Caco-2 (cell line): ENCODE measurements around the gene DHX57. TPM values are rescaled to one million over a fixed set of nuclear protein-coding genes. Genes with fewer than 3 reads are reported as not detected.

Source experiments
- BruUV-seq: library from RNA; stranded (reverse); fragments of 400-500 nt; replicated peaks from 2 replicates; lab custom pipeline; 2021; lab: Mats Ljungman, UMichigan
- CTCF ChIA-PET: fragments of 300-600 bp; sonication (Branson Sonifier 250); formaldehyde crosslinking; loops from one replicate; lab custom pipeline; 2022; ENCODE audit warnings: antibody characterized with exemption; lab: Charles Lee
- POLR2A ChIA-PET: fragments of 300-600 bp; sonication (Branson Sonifier 250); formaldehyde crosslinking; loops from one replicate; lab custom pipeline; 2022; ENCODE audit warnings: antibody characterized with exemption; lab: Charles Lee
- DNase-seq, 2 experiments: peaks; one replicate each; pipeline versions ENCODE4 v3.0.0 to v3.0.0-alpha.2; 2020 to 2022
- H3K27me3 ChIP-seq: replicated peaks from 2 replicates; pipeline ENCODE4 v1.6.0; 2011; ENCODE audit warnings: low read length; ENCODE audit not compliant: control insufficient read depth, insufficient read depth
- H3K36me3 ChIP-seq: 2 replicates; pipeline ENCODE4 v1.5.1; 2011; ENCODE audit warnings: low read length; ENCODE audit not compliant: control insufficient read depth, insufficient read depth
- H3K4me1 ChIP-seq: fragments of 250-450 bp; sonication (Bioruptor Pico); 2 replicates; pipeline ENCODE4 v1.5.1; 2020; ENCODE audit warnings: mild to moderate bottlenecking
- H3K4me3 ChIP-seq: 2 replicates; pipeline ENCODE4 v1.5.1; 2011; ENCODE audit warnings: low read depth, mild to moderate bottlenecking, control low read depth, low read length
- H3K9me3 ChIP-seq: fragments of 250-450 bp; sonication (Bioruptor Pico); 2 replicates; pipeline ENCODE4 v1.5.1; 2020; ENCODE audit warnings: mild to moderate bottlenecking, moderate library complexity
- H3K27ac Mint-ChIP-seq: one replicate; pipeline ENCODE4 v1.8.0; 2022; ENCODE audit warnings: mixed read lengths; ENCODE audit not compliant: unreplicated experiment
- H3K27me3 Mint-ChIP-seq: one replicate; pipeline ENCODE4 v1.8.0; 2022; ENCODE audit warnings: mixed read lengths; ENCODE audit not compliant: insufficient read depth, unreplicated experiment
- H3K36me3 Mint-ChIP-seq: one replicate; pipeline ENCODE4 v1.8.0; 2022; ENCODE audit warnings: mild to moderate bottlenecking, mixed read lengths; ENCODE audit not compliant: insufficient read depth, unreplicated experiment
- H3K4me1 Mint-ChIP-seq: one replicate; pipeline ENCODE4 v1.8.0; 2022; ENCODE audit warnings: low read depth, mixed read lengths; ENCODE audit not compliant: unreplicated experiment
- H3K4me3 Mint-ChIP-seq: one replicate; pipeline ENCODE4 v1.8.0; 2022; ENCODE audit warnings: mild to moderate bottlenecking, moderate library complexity, mixed read lengths; ENCODE audit not compliant: unreplicated experiment
- H3K9me3 Mint-ChIP-seq: one replicate; pipeline ENCODE4 v1.8.0; 2022; ENCODE audit warnings: mixed read lengths; ENCODE audit not compliant: unreplicated experiment
- intact Hi-C: fragments of 100-400 bp; cut with micrococcal nuclease; formaldehyde crosslinking; loops from one replicate; pipeline ENCODE4 v1.10.0; 2022; ENCODE audit not compliant: unreplicated experiment
- total RNA-seq: library from RNA; stranded (reverse); gene quantifications from 2 replicates; pipeline ENCODE4 v1.2.3, GENCODE V29; 2022
- TF ChIP-seq, protein P1 (sequence below), 2 experiments: fragments of 200-600 bp in 1 of 2; IDR thresholded peaks; 1 replicate in 1 of 2; 2 replicates in 1 of 2; pipeline versions ENCODE4 v1.5.1 to v1.8.0; 2011 to 2022; ENCODE audit warnings: antibody characterized with exemption in 1 of 2, control low read depth in 1 of 2, inconsistent platforms in 1 of 2, low read depth in 1 of 2, low read length in 1 of 2, mild to moderate bottlenecking in 1 of 2, moderate library complexity in 1 of 2; ENCODE audit not compliant: insufficient read depth in 1 of 2, severe bottlenecking in 1 of 2, unreplicated experiment in 1 of 2

DHX57 gene
- total RNA-seq, 1 experiment from 2014 or later, result 20.6 TPM

DNA sequence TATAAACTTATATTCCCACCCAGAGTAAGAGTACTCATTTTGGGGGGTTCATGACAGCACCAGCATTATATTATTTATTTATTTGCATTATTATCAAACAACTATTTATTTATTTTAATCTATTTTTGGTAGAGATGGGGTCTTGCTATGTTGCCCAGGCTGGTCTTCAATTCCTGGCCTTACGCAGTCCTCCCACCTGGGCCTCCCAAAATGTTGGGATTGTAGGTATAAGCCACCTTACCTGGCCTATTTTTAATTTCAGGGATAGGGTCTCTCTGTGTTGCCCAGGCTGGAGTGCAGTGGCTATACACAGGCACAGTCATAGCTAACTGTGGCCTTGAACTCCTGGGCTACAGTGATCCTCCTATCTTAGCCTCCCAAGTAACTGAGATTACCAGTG, 67.1 kb downstream of the DHX57 start:
- no peak overlapping the region for H3K4me3 Mint-ChIP-seq
- intact Hi-C loops, result no loop called here
- H3K4me3 ChIP-seq, result no peak overlapping the region
- TF ChIP-seq, protein P1, sequence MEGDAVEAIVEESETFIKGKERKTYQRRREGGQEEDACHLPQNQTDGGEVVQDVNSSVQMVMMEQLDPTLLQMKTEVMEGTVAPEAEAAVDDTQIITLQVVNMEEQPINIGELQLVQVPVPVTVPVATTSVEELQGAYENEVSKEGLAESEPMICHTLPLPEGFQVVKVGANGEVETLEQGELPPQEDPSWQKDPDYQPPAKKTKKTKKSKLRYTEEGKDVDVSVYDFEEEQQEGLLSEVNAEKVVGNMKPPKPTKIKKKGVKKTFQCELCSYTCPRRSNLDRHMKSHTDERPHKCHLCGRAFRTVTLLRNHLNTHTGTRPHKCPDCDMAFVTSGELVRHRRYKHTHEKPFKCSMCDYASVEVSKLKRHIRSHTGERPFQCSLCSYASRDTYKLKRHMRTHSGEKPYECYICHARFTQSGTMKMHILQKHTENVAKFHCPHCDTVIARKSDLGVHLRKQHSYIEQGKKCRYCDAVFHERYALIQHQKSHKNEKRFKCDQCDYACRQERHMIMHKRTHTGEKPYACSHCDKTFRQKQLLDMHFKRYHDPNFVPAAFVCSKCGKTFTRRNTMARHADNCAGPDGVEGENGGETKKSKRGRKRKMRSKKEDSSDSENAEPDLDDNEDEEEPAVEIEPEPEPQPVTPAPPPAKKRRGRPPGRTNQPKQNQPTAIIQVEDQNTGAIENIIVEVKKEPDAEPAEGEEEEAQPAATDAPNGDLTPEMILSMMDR (IDR thresholded peaks at IDR 0.05; ENCODE audit: insufficient read depth in 1 of 2, low read depth in 1 of 2, low read length in 1 of 2, severe bottlenecking in 1 of 2, unreplicated experiment in 1 of 2), result no peak
- peaks cover 21% of the 10 kb centered on the region for H3K36me3 Mint-ChIP-seq
- DNase-seq, result no peak
- BruUV-seq, result no TSS peak
- H3K27ac Mint-ChIP-seq, result no peak overlapping the region
- no peaks in the 10 kb centered on the region for H3K27me3 Mint-ChIP-seq
- no peaks in the 10 kb centered on the region for H3K4me1 ChIP-seq
- no peaks in the 10 kb centered on the region for H3K9me3 Mint-ChIP-seq
- POLR2A ChIA-PET, result no interaction called here
- no peaks in the 10 kb centered on the region for H3K4me1 Mint-ChIP-seq
- H3K9me3 ChIP-seq, result no peaks in the 10 kb centered on the region
- H3K36me3 ChIP-seq, result no peaks in the 10 kb centered on the region
- no peaks in the 10 kb centered on the region for H3K27me3 ChIP-seq
- CTCF ChIA-PET, result no interaction called here

GRCh38 chr2:38806733-38807059, 69.0 kb downstream of the DHX57 start:
- no peaks in the 10 kb centered on the region for H3K27me3 Mint-ChIP-seq
- peaks cover 18% of the 10 kb centered on the region for H3K36me3 Mint-ChIP-seq
- H3K4me3 Mint-ChIP-seq, result no peak overlapping the region
- Histone ChIP-seq H3K4me1 (no peaks in the 10 kb centered on the region), H3K36me3 (no peaks in the 10 kb centered on the region), H3K27me3 (no peaks in the 10 kb centered on the region), H3K4me3 (no peak overlapping the region), H3K9me3 (no peaks in the 10 kb centered on the region)
- TF ChIP-seq, protein P1 (IDR thresholded peaks at IDR 0.05; ENCODE audit: insufficient read depth in 1 of 2, low read depth in 1 of 2, low read length in 1 of 2, severe bottlenecking in 1 of 2, unreplicated experiment in 1 of 2), result no peak
- DNase-seq, result no peak
- H3K4me1 Mint-ChIP-seq, result no peaks in the 10 kb centered on the region
- no peak overlapping the region for H3K27ac Mint-ChIP-seq
- no peaks in the 10 kb centered on the region for H3K9me3 Mint-ChIP-seq
- POLR2A ChIA-PET, result no interaction called here
- no TSS peak for BruUV-seq
- intact Hi-C loops, result no loop called here
- CTCF ChIA-PET, result no interaction called here

DNA sequence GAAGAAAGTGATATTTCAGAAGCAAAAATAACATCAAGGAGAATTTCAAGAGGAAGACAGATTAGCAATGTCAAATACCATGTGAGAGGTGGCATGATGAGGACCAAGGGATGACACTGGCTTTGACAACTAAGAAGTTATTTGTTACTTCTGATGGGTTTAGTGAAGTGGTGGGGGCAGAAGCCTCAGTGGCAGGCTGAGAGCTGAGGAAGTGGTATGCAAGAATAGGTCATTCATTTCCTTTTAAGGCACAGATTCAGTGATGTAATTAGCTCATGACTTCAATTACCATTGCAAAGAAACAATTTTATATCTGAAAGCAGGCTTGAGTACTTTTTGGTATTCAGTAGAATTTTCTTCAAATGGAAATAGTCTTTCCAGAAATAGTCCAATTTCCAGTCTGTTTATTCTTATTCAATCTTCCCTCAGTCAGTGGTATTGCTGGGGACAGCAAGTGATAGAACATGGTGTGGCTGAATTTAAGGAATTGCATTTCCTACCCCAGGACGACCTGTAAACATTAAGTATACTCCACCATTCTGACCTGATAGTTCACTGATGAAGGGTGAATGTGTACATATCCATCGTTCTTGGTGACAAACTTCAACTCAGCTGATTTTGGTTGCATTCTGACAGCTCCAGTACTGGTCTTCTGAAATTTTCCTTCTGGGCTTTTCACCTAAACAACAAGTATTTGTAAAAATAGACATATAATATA, 69.6 kb downstream of the DHX57 start:
- POLR2A ChIA-PET, result no interaction called here
- no peaks in the 10 kb centered on the region for H3K9me3 Mint-ChIP-seq
- DNase-seq, result no peak
- Histone ChIP-seq H3K9me3 (no peaks in the 10 kb centered on the region), H3K36me3 (no peaks in the 10 kb centered on the region), H3K4me1 (no peaks in the 10 kb centered on the region), H3K27me3 (no peaks in the 10 kb centered on the region), H3K4me3 (no peak overlapping the region)
- no peaks in the 10 kb centered on the region for H3K4me1 Mint-ChIP-seq
- CTCF ChIA-PET, result no interaction called here
- BruUV-seq, result no TSS peak
- no peaks in the 10 kb centered on the region for H3K27me3 Mint-ChIP-seq
- H3K36me3 Mint-ChIP-seq, result peaks cover 15% of the 10 kb centered on the region
- intact Hi-C loops, result no loop called here
- no peak overlapping the region for H3K27ac Mint-ChIP-seq
- no peak overlapping the region for H3K4me3 Mint-ChIP-seq
- TF ChIP-seq, protein P1 (IDR thresholded peaks at IDR 0.05; ENCODE audit: insufficient read depth in 1 of 2, low read depth in 1 of 2, low read length in 1 of 2, severe bottlenecking in 1 of 2, unreplicated experiment in 1 of 2), result no peak
